HG03060 (cell line): Measurements from ENCODE around the gene WDSUB1.

Experiments used
- ATAC-seq: cut with Tn5 transposase; IDR thresholded peaks from one replicate; pipeline ENCODE4 v1.9.1; 2021; ENCODE audit warnings: low read depth, moderate number of reproducible peaks; ENCODE audit not compliant: unreplicated experiment

The WDSUB1 gene

GRCh38 chr2:159285929-159286708, at the start of gene WDSUB1:
Gene WDSUB1 (minus strand): TSS chr2:159286703. CDS start chr2:159283069, 3,634 bp downstream.
- ATAC-seq: no peak

GRCh38 chr2:159326569-159327255, 40.2 kb upstream of the WDSUB1 start:
- no peak for ATAC-seq

- ATAC-seq: no peak
Observed at GRCh38 chr2:159322419-159322818, 35.9 kb upstream of the WDSUB1 start.

- ATAC-seq: no peak
Observed at GRCh38 chr2:159317392-159318088, 31.0 kb upstream of the WDSUB1 start.

GRCh38 chr2:159307942-159308341, 21.4 kb upstream of the WDSUB1 start:
- no peak for ATAC-seq

- no peak for ATAC-seq
Observed at GRCh38 chr2:159300586-159300985, 14.1 kb upstream of the WDSUB1 start.

GRCh38 chr2:159298967-159299366, 12.5 kb upstream of the WDSUB1 start:
- ATAC-seq: no peak

GRCh38 chr2:159297042-159297707, 10.7 kb upstream of the WDSUB1 start:
- no peak for ATAC-seq

- ATAC-seq: no peak
Observed at GRCh38 chr2:159292157-159292556, 5.7 kb upstream of the WDSUB1 start.

- ATAC-seq: no peak
Observed at GRCh38 chr2:159290289-159290907, 3.9 kb upstream of the WDSUB1 start.

- ATAC-seq: no peak
Observed at GRCh38 chr2:159287733-159288132, 1.2 kb upstream of the WDSUB1 start.

- peak; percentile 58 for ATAC-seq
Observed at GRCh38 chr2:159286709-159287441, 372 bp upstream of the WDSUB1 start.

- ATAC-seq: no peak
Observed at GRCh38 chr2:159285433-159285832, 1.1 kb downstream of the WDSUB1 start.

- no peak for ATAC-seq
Observed at GRCh38 chr2:159283529-159283928, 3.0 kb downstream of the WDSUB1 start.

GRCh38 chr2:159281002-159281401, 5.5 kb downstream of the WDSUB1 start:
- ATAC-seq: no peak

GRCh38 chr2:159279700-159280099, 6.8 kb downstream of the WDSUB1 start:
- ATAC-seq: no peak

- ATAC-seq: no peak
Observed at GRCh38 chr2:159275111-159275510, 11.4 kb downstream of the WDSUB1 start.

- no peak for ATAC-seq
Observed at GRCh38 chr2:159272156-159272555, 14.3 kb downstream of the WDSUB1 start.

- ATAC-seq: no peak
Observed at GRCh38 chr2:159270744-159271379, 15.6 kb downstream of the WDSUB1 start.
